DND-41 (cell line): ENCODE data around the gene SLC43A1.

Experiments
- CTCF ChIP-seq: IDR thresholded peaks from 2 replicates; pipeline ENCODE4 v1.5.1; 2012; ENCODE audit warnings: borderline replicate concordance, low read length, moderate library complexity, mild to moderate bottlenecking; ENCODE audit not compliant: poor library complexity, severe bottlenecking; ENCODE audit errors: extremely low read depth
- EZH2 ChIP-seq: IDR thresholded peaks from 3 replicates; pipeline ENCODE4 v1.6.1; 2012; ENCODE audit warnings: borderline replicate concordance, low read depth, mild to moderate bottlenecking, moderate library complexity, low read length, inconsistent platforms; ENCODE audit not compliant: severe bottlenecking

DNA sequence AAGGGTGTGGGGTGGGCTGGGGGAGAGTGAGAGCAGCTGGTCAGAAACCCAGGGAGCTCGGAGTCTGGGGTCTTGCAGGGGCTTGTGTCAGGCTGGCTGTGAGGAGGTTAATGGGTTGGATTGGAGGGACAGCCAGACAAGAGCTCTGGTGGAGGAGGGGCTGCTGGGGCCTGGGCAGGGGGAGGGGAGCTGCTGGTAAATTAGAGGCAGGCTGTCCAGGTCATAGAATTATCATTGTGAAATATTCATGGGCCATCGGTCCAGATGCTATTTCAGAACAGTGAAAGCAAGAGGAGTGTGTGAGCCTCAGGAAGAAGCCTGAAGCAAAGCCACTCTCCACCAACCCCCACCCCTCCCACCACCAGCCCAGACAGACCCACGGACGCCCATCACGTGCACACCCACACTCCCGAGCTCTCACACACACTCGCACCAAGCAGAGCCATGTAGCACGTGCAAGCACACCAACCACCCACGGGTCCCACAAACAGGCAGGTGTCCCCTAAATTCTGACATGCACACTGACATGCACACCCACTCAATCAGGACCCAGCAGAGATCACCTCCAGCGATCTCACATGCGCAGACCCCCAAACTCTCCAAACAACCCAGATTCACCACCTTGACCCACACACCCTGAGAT is 36.4 kb downstream of the SLC43A1 start:
- TF ChIP-seq CTCF (no peak), EZH2 (no peak)
